NT2/D1 (cell line): ENCODE results near the gene BICDL2.

Source experiments
- SUZ12 ChIP-seq: IDR thresholded peaks from 2 replicates; pipeline ENCODE4 v1.6.1; 2011; ENCODE audit not compliant: insufficient read length, insufficient read depth; ENCODE audit errors: extremely low read depth
- ZNF274 ChIP-seq: IDR thresholded peaks from 2 replicates; pipeline ENCODE4 v1.6.1; 2011; ENCODE audit warnings: mild to moderate bottlenecking, low read depth, low read length

- TF ChIP-seq SUZ12 (no peak), ZNF274 (no peak)
These were observed 43.3 kb upstream of the BICDL2 start for GRCh38 chr16:3080024-3080423.
